Stimulated activated memory B cell treated with anti-CD40 and anti-IgM and Interleukin-4, amounts not matched to agents 10 μg/mL and 1 μg/mL and 100 μg/mL, for 72 hours (primary cell): ENCODE data around the gene INSM2.

Experiments
- ATAC-seq: fragments of 150-1000 bp; cut with Tn5 transposase; 2 replicates; pipeline ENCODE4 v1.10.0; 2021
- H3K27ac Mint-ChIP-seq: one replicate; pipeline ENCODE4 v1.8.0; 2022; ENCODE audit warnings: mild to moderate bottlenecking, mixed read lengths
- H3K27me3 Mint-ChIP-seq: one replicate; pipeline ENCODE4 v1.8.0; 2022; ENCODE audit warnings: mixed read lengths
- H3K36me3 Mint-ChIP-seq: one replicate; pipeline ENCODE4 v1.8.0; 2022; ENCODE audit warnings: mixed read lengths
- H3K4me1 Mint-ChIP-seq: one replicate; pipeline ENCODE4 v1.8.0; 2022; ENCODE audit warnings: mixed read lengths
- H3K4me3 Mint-ChIP-seq: one replicate; pipeline ENCODE4 v1.8.0; 2022; ENCODE audit warnings: mild to moderate bottlenecking, moderate library complexity, mixed read lengths
- H3K9me3 Mint-ChIP-seq: one replicate; pipeline ENCODE4 v1.8.0; 2022; ENCODE audit warnings: mixed read lengths

The INSM2 gene

DNA sequence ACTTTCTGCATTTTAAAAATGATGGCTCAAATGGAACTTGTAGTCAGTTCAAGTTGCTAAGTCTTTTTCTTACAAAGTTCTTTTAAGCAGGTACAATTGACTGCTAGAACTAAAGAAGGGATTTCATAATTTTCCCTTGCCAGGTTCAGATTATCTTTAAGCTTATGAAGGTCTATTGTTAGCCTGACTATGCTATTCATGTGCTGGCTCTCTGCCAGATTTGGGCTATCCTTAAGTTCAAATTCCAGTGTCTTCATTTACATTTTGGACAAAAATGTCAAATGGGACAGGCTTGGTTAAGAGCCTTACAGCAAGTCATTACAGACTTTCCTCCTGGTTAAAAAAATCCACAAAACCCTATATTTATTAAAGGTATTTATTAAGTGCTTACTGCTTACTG is 42.3 kb downstream of the INSM2 start:
- Mint-ChIP-seq H3K27ac (no peak overlapping the region), H3K27me3 (no peaks in the 10 kb centered on the region), H3K4me3 (no peak overlapping the region), H3K9me3 (no peaks in the 10 kb centered on the region), H3K36me3 (peaks cover 25% of the 10 kb centered on the region), H3K4me1 (no peaks in the 10 kb centered on the region)
- ATAC-seq: no peak

DNA sequence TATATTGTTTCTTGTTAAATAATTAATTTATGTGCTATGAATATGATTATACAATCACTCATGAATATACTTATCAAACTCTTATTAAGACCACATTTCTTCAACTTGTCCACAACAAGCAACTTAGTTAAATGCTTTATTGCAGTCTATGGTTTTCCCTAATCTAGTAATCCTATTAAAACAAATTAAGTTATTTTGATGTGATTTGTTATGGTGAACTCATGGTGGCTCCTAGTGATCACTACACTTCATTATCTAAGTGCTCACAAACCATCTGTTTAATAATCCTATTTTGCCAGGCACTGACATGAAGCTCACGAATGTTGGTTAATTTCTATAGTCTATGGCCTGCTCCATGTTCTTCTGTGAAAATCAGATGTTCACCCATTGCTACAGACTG is 42.9 kb downstream of the INSM2 start:
- Mint-ChIP-seq H3K4me3 (no peak overlapping the region), H3K4me1 (no peaks in the 10 kb centered on the region), H3K27ac (no peak overlapping the region), H3K9me3 (no peaks in the 10 kb centered on the region), H3K36me3 (peaks cover 27% of the 10 kb centered on the region), H3K27me3 (no peaks in the 10 kb centered on the region)
- ATAC-seq: no peak

- Mint-ChIP-seq H3K36me3 (peaks cover 29% of the 10 kb centered on the region), H3K27me3 (no peaks in the 10 kb centered on the region), H3K9me3 (no peaks in the 10 kb centered on the region), H3K4me1 (peaks cover 2% of the 10 kb centered on the region), H3K27ac (no peak overlapping the region), H3K4me3 (no peak overlapping the region)
- ATAC-seq: no peak
Observed at GRCh38 chr14:35578135-35578534, 44.2 kb downstream of the INSM2 start.

GRCh38 chr14:35578639-35579038 is 44.7 kb downstream of the INSM2 start:
- peaks cover 34% of the 10 kb centered on the region for H3K36me3 Mint-ChIP-seq
- H3K9me3 Mint-ChIP-seq: no peaks in the 10 kb centered on the region
- H3K4me1 Mint-ChIP-seq: peaks cover 7% of the 10 kb centered on the region
- H3K27me3 Mint-ChIP-seq: no peaks in the 10 kb centered on the region
- no peak overlapping the region for H3K4me3 Mint-ChIP-seq
- no peak for ATAC-seq
- H3K27ac Mint-ChIP-seq: no peak overlapping the region
